K562 (cell line): Measurements from ENCODE around the gene STIM1. TPM values are rescaled to one million over a fixed set of nuclear protein-coding genes. Genes with fewer than 3 reads are reported as not detected.
"Not testable (repeated sequence)": the region's sequence is repeated elsewhere in the genome, so short reads cannot be mapped to it uniquely, and the experiment has no call there.

Experiments
- ATAC-seq: fragments of 200-7000 bp; cut with Tn5 transposase; 3 replicates; pipeline ENCODE4 v1.9.1; 2020; ENCODE audit warnings: moderate library complexity
- BruUV-seq: library from RNA; stranded (reverse); fragments of 400-500 nt; replicated peaks from 2 replicates; lab custom pipeline; 2021; lab: Mats Ljungman, UMichigan
- CTCF ChIA-PET: fragments of 300-600 bp; formaldehyde crosslinking; extraction: SDS; loops from one replicate; lab custom pipeline; 2021; ENCODE audit warnings: low intra/inter-chr PET ratio; lab: Yijun Ruan, JAX
- POLR2A ChIA-PET: fragments of 300-600, 350-650 bp; sonication (Branson Sonifier 250); formaldehyde crosslinking; extraction: SDS; loops from one replicate; lab custom pipeline; 2021; ENCODE audit warnings: antibody characterized with exemption, inconsistent platforms; lab: Yijun Ruan, JAX
- DNase-seq, 4 experiments: peaks; one replicate each; pipeline versions ENCODE4 v3.0.0 to v3.0.0-alpha.2; 2011 to 2018; ENCODE audit warnings: low spot score in 3 of 4, mixed read lengths in 3 of 4; ENCODE audit errors: extremely low read depth in 1 of 4
- FAIRE-seq: peaks from 2 replicates; lab custom pipeline; 2011; peaks lifted over from hg19 to GRCh38; lab: Jason Lieb, UNC
- H2AFZ ChIP-seq: 2 replicates; pipeline ENCODE4 v1.6.0; 2011; ENCODE audit warnings: low read depth, low read length, control low read depth, inconsistent platforms
- H3K27ac ChIP-seq: fragments of 200-600 bp; 3 replicates; pipeline ENCODE4 v1.8.0; 2011; ENCODE audit warnings: low read depth, mild to moderate bottlenecking, control low read depth, inconsistent platforms, low read length, moderate library complexity, mixed read lengths; ENCODE audit errors: extremely low read depth
- H3K27me3 ChIP-seq, 2 experiments: fragments of 300-600 bp in 1 of 2; 2 replicates in 1 of 2; 3 replicates in 1 of 2; pipeline versions ENCODE4 v1.6.0 to v1.8.0; 2011; ENCODE audit warnings: inconsistent platforms in 2 of 2, low read length in 2 of 2, mild to moderate bottlenecking in 1 of 2, mixed read lengths in 1 of 2, moderate library complexity in 1 of 2; ENCODE audit not compliant: control insufficient read depth in 2 of 2, insufficient read depth in 2 of 2
- H3K36me3 ChIP-seq: fragments of 300-600 bp; 3 replicates; pipeline ENCODE4 v1.8.0; 2011; ENCODE audit warnings: mild to moderate bottlenecking, low read length, inconsistent platforms; ENCODE audit not compliant: control insufficient read depth, insufficient read depth
- H3K4me1 ChIP-seq, 2 experiments: fragments of 200-600 bp in 1 of 2; replicated peaks in 1 of 2; 2 replicates in 1 of 2; 3 replicates in 1 of 2; pipeline versions ENCODE4 v1.5.1 to v1.8.0; 2011; ENCODE audit warnings: inconsistent platforms in 2 of 2, low read length in 2 of 2, mild to moderate bottlenecking in 1 of 2, mixed read lengths in 1 of 2, moderate library complexity in 1 of 2; ENCODE audit not compliant: control insufficient read depth in 2 of 2, insufficient read depth in 2 of 2
- H3K4me2 ChIP-seq: 2 replicates; pipeline ENCODE4 v1.6.1; 2011; ENCODE audit warnings: low read length, control low read depth, inconsistent platforms, mixed read lengths; ENCODE audit not compliant: insufficient read depth
- H3K4me3 ChIP-seq: fragments of 200-600 bp; sonication (generic), shearing (Covaris generic); 2 replicates; pipeline ENCODE4 v1.5.1; 2016; ENCODE audit warnings: control low read depth, inconsistent platforms
- H3K79me2 ChIP-seq: fragments of 200-600 bp; 3 replicates; pipeline ENCODE4 v1.8.0; 2011; ENCODE audit warnings: low read length, inconsistent platforms; ENCODE audit not compliant: control insufficient read depth, insufficient read depth
- H3K9ac ChIP-seq, 2 experiments: 2 replicates each; pipeline versions ENCODE4 v1.6.0 to v1.6.1; 2011; ENCODE audit warnings: low read depth in 2 of 2, low read length in 2 of 2, control low read depth in 1 of 2, inconsistent platforms in 1 of 2, mild to moderate bottlenecking in 1 of 2, mixed read lengths in 1 of 2; ENCODE audit not compliant: insufficient read depth in 1 of 2
- H3K9me1 ChIP-seq: one replicate; pipeline ENCODE4 v1.6.0; 2011; ENCODE audit warnings: inconsistent platforms, mild to moderate bottlenecking, low read length, moderate library complexity; ENCODE audit not compliant: control insufficient read depth, insufficient read depth
- H3K9me3 ChIP-seq: replicated peaks from 2 replicates; pipeline ENCODE4 v1.5.1; 2011; ENCODE audit warnings: low read depth, low read length, inconsistent platforms; ENCODE audit not compliant: control insufficient read depth, insufficient read depth
- H4K20me1 ChIP-seq: replicated peaks from 2 replicates; pipeline ENCODE4 v1.6.1; 2011; ENCODE audit warnings: low read length, inconsistent platforms, mixed read lengths; ENCODE audit not compliant: control insufficient read depth, insufficient read depth
- CBFA2T2 ChIP-seq: fragments of 450-650 bp; conservative IDR thresholded peaks from 2 replicates; pipeline ENCODE4 v1.6.1; 2017; ENCODE audit warnings: mild to moderate bottlenecking
- WGBS: fragments of 100-300 bp; shearing (Covaris generic); methylation state at CpG from one replicate; pipeline ENCODE4 v1.1.6; 2016; ENCODE audit warnings: low coverage, mixed read lengths; ENCODE audit not compliant: insufficient coverage; ENCODE audit errors: missing lambda C conversion rate; 5-methylcytosine and 5-hydroxymethylcytosine counted together
- in situ Hi-C: fragments of 300-500 bp; cut with MboI; formaldehyde crosslinking; loops from 4 replicates; pipeline ENCODE4 v1.15.0; 2018; ENCODE audit warnings: inconsistent platforms, mixed read lengths
- intact Hi-C: fragments of 100-400 bp; cut with micrococcal nuclease; formaldehyde crosslinking; loops from 2 replicates; pipeline ENCODE4 v1.14.2; 2022
- polyA plus RNA-seq, 8 experiments: library from polyadenylated mRNA; depleted of rRNA in 4 of 8; stranded (reverse) in 5 of 8; unstranded in 3 of 8; fragments of >200 nt; fragmentation: Nextera tagmentation in 2 of 8; fragmentation: Illumina TruSeq in 1 of 8; extraction: Ambion mirVana in 2 of 8; extraction: Trizol in 1 of 8; gene quantifications; 2 replicates each; pipeline versions ENCODE4 v1.2.1 to v1.2.3, GENCODE V29; 2011 to 2014; ENCODE audit warnings: inconsistent platforms in 1 of 8, missing spikeins in 1 of 8
- total RNA-seq, 7 experiments: library from RNA; depleted of rRNA in 6 of 7; stranded (reverse); fragments of >200 nt in 6 of 7; fragmentation: Illumina TruSeq in 2 of 7; extraction: Trizol in 2 of 7; gene quantifications; 2 replicates each; pipeline versions ENCODE4 v1.2.1 to v1.2.3, GENCODE V29; 2011 to 2021; ENCODE audit warnings: low replicate concordance in 1 of 7
- TF ChIP-seq, protein P1 (sequence below): fragments of 200-600 bp; sonication (generic); IDR thresholded peaks from one replicate; pipeline ENCODE4 v1.6.1; 2012; ENCODE audit warnings: mild to moderate bottlenecking, low read depth, low read length, inconsistent platforms

STIM1 gene
- total and polyA plus RNA-seq, 9 of the 15 experiments (the other 6 are each of a cell fraction or from before 2014, with no cell fraction given) = 7.7 to 50.5 (median 22.5) TPM

- in situ Hi-C loops, BruUV-seq, H3K9ac ChIP-seq, FAIRE-seq, intact Hi-C loops, H3K4me3 ChIP-seq, H3K27ac ChIP-seq, H3K36me3 ChIP-seq, H3K9me3 ChIP-seq, H4K20me1 ChIP-seq, H2AFZ ChIP-seq, H3K4me2 ChIP-seq, ATAC-seq, H3K9me1 ChIP-seq, H3K27me3 ChIP-seq, CTCF ChIA-PET, DNase-seq: not testable (repeated sequence)
- Histone ChIP-seq H3K4me1 (peaks cover 37 to 39% of the 10 kb centered on the region in 2 experiments; a peak in 4 of 5 replicates), H3K79me2 (peaks cover 61% of the 10 kb centered on the region)
- WGBS = 94% methylated on average over 16 of the region's 19 CpGs
- POLR2A ChIA-PET = interaction anchor here (0.8 to 1.2 kb wide), 3 partner anchors 8 to 29 kb away, joined by 3 read pairs; no protein-coding TSS in a partner anchor
Observed at GRCh38 chr11:3900230-3900629, 44.8 kb downstream of the STIM1 start.

- no peaks in the 10 kb centered on the region for H3K36me3 ChIP-seq
- DNase-seq (no peak), FAIRE-seq (no peak), ATAC-seq (peak; percentile 22; the same call in 1 of the 3 replicates)
- no peak overlapping the region for H2AFZ ChIP-seq
- no peaks in the 10 kb centered on the region for H3K9me3 ChIP-seq
- WGBS = 74% methylated on average over 6 of the region's 6 CpGs
- no peaks in the 10 kb centered on the region for H3K9me1 ChIP-seq
- BruUV-seq = no TSS peak
- peaks cover 39 to 41% of the 10 kb centered on the region in 2 experiments; a peak in 4 of 5 replicates for H3K4me1 ChIP-seq
- in situ Hi-C loops = no loop called here
- intact Hi-C loops = no loop called here
- H4K20me1 ChIP-seq = no peaks in the 10 kb centered on the region; the same call in 1 of the 2 replicates
- CTCF ChIA-PET = no interaction called here
- H3K27me3 ChIP-seq = no peaks in the 10 kb centered on the region
- POLR2A ChIA-PET = interaction anchor here (0.6 to 1.7 kb wide), 12 partner anchors 7 to 133 kb away, joined by 3 to 10 read pairs (median 3); no protein-coding TSS in a partner anchor
- peaks cover 64% of the 10 kb centered on the region for H3K79me2 ChIP-seq
- H3K9ac ChIP-seq = no peak overlapping the region
- no peak overlapping the region for H3K4me3 ChIP-seq
- H3K4me2 ChIP-seq = no peak overlapping the region
- H3K27ac ChIP-seq = no peak overlapping the region
- TF ChIP-seq CBFA2T2 = no peak
- TF ChIP-seq, protein P1, sequence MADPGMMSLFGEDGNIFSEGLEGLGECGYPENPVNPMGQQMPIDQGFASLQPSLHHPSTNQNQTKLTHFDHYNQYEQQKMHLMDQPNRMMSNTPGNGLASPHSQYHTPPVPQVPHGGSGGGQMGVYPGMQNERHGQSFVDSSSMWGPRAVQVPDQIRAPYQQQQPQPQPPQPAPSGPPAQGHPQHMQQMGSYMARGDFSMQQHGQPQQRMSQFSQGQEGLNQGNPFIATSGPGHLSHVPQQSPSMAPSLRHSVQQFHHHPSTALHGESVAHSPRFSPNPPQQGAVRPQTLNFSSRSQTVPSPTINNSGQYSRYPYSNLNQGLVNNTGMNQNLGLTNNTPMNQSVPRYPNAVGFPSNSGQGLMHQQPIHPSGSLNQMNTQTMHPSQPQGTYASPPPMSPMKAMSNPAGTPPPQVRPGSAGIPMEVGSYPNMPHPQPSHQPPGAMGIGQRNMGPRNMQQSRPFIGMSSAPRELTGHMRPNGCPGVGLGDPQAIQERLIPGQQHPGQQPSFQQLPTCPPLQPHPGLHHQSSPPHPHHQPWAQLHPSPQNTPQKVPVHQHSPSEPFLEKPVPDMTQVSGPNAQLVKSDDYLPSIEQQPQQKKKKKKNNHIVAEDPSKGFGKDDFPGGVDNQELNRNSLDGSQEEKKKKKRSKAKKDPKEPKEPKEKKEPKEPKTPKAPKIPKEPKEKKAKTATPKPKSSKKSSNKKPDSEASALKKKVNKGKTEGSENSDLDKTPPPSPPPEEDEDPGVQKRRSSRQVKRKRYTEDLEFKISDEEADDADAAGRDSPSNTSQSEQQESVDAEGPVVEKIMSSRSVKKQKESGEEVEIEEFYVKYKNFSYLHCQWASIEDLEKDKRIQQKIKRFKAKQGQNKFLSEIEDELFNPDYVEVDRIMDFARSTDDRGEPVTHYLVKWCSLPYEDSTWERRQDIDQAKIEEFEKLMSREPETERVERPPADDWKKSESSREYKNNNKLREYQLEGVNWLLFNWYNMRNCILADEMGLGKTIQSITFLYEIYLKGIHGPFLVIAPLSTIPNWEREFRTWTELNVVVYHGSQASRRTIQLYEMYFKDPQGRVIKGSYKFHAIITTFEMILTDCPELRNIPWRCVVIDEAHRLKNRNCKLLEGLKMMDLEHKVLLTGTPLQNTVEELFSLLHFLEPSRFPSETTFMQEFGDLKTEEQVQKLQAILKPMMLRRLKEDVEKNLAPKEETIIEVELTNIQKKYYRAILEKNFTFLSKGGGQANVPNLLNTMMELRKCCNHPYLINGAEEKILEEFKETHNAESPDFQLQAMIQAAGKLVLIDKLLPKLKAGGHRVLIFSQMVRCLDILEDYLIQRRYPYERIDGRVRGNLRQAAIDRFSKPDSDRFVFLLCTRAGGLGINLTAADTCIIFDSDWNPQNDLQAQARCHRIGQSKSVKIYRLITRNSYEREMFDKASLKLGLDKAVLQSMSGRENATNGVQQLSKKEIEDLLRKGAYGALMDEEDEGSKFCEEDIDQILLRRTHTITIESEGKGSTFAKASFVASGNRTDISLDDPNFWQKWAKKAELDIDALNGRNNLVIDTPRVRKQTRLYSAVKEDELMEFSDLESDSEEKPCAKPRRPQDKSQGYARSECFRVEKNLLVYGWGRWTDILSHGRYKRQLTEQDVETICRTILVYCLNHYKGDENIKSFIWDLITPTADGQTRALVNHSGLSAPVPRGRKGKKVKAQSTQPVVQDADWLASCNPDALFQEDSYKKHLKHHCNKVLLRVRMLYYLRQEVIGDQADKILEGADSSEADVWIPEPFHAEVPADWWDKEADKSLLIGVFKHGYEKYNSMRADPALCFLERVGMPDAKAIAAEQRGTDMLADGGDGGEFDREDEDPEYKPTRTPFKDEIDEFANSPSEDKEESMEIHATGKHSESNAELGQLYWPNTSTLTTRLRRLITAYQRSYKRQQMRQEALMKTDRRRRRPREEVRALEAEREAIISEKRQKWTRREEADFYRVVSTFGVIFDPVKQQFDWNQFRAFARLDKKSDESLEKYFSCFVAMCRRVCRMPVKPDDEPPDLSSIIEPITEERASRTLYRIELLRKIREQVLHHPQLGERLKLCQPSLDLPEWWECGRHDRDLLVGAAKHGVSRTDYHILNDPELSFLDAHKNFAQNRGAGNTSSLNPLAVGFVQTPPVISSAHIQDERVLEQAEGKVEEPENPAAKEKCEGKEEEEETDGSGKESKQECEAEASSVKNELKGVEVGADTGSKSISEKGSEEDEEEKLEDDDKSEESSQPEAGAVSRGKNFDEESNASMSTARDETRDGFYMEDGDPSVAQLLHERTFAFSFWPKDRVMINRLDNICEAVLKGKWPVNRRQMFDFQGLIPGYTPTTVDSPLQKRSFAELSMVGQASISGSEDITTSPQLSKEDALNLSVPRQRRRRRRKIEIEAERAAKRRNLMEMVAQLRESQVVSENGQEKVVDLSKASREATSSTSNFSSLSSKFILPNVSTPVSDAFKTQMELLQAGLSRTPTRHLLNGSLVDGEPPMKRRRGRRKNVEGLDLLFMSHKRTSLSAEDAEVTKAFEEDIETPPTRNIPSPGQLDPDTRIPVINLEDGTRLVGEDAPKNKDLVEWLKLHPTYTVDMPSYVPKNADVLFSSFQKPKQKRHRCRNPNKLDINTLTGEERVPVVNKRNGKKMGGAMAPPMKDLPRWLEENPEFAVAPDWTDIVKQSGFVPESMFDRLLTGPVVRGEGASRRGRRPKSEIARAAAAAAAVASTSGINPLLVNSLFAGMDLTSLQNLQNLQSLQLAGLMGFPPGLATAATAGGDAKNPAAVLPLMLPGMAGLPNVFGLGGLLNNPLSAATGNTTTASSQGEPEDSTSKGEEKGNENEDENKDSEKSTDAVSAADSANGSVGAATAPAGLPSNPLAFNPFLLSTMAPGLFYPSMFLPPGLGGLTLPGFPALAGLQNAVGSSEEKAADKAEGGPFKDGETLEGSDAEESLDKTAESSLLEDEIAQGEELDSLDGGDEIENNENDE = no peak
Observed at GRCh38 chr11:3901249-3902025, 46.0 kb downstream of the STIM1 start.
